Measurements from ENCODE around the gene GRID1.

DNA sequence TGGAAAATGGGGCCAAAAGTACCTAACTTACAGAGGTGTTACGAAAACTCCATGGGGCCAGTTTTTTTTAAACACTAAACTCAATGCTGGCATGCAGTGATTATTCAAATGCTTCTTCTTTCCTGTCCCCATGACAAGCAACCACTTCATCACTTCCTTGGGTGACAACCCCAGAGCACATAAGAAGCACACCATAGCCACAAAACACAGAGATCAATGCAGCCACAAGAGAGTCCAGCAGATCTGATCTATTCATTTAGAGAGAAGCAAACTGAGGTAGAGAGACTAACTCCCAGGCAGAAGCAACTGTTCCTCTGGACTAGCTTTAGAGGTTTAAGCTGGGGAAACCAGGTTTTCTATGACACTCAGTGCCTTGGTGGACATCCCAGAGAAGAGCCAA, 180.0 kb downstream of the GRID1 start:
- TF ChIP-seq CTCF (optimal IDR thresholded peaks at IDR 0.05 in 1 of 3, IDR thresholded peaks at IDR 0.05 in 1 of 3, conservative IDR thresholded peaks at IDR 0.05 in 1 of 3; ENCODE audit: extremely low read depth in 1 of 3, insufficient read depth in 2 of 3, low read length in 3 of 3) (no peak), EZH2 (IDR thresholded peaks at IDR 0.05; ENCODE audit: low read length) (no peak)
